Measurements from ENCODE around the gene STX8.

The STX8 gene

GRCh38 chr17:9251273-9251672 is 324.3 kb downstream of the STX8 start:
- Histone ChIP-seq H3K4me3 (ENCODE audit: low read depth, low read length) (no peak overlapping the region), H3K4me1 (ENCODE audit: control insufficient read depth, insufficient read depth, low read length) (no peaks in the 10 kb centered on the region), H3K27ac (ENCODE audit: extremely low read depth, low read depth, low read length) (no peak overlapping the region), H3K9me3 (ENCODE audit: control insufficient read depth, insufficient read depth, low read depth, low read length) (no peaks in the 10 kb centered on the region), H3K36me3 (ENCODE audit: control insufficient read depth in 2 of 2, insufficient read depth in 1 of 2, low read length in 2 of 2) (no peaks in the 10 kb centered on the region)
- TF ChIP-seq ZBTB26 (tag by site-specific recombination; optimal IDR thresholded peaks at IDR 0.05) (no peak), ZNF843 (tag by site-specific recombination; IDR thresholded peaks at IDR 0.05) (no peak), ZBTB8A (tag by site-specific recombination; IDR thresholded peaks at IDR 0.05) (no peak), ZNF10 (tag by site-specific recombination; IDR thresholded peaks at IDR 0.05) (0 out of 2 replicates have a peak, but pooled peaks have one; percentile 17), ZNF707 (tag by site-specific recombination; IDR thresholded peaks at IDR 0.05) (no peak)
- ChIA-PET CTCF (no interaction called here), POLR2A (interaction anchor here (1.7 kb wide), 1 partner anchor 10 kb away, joined by 6 read pairs; no protein-coding TSS in a partner anchor)

GRCh38 chr17:9249245-9249953 is 326.2 kb downstream of the STX8 start:
- CTCF ChIA-PET = interaction anchor here (0.6 to 0.7 kb wide), 3 partner anchors 261 to 934 kb away, joined by 4 to 6 read pairs (median 5); no protein-coding TSS in a partner anchor

GRCh38 chr17:9247401-9247938 is 328.1 kb downstream of the STX8 start:
- no peaks in the 10 kb centered on the region for H3K4me1 ChIP-seq (ENCODE audit: control insufficient read depth, insufficient read depth, low read length)
- H3K4me3 ChIP-seq (ENCODE audit: low read depth, low read length) = no peak overlapping the region
- H3K27ac ChIP-seq (ENCODE audit: extremely low read depth, low read depth, low read length) = no peak overlapping the region
- CTCF ChIA-PET = no interaction called here
- POLR2A ChIA-PET = no interaction called here
- H3K9me3 ChIP-seq (ENCODE audit: control insufficient read depth, insufficient read depth, low read depth, low read length) = no peaks in the 10 kb centered on the region
- no peak for TF ChIP-seq ZBTB17 (tag by site-specific recombination; IDR thresholded peaks at IDR 0.05)
- TF ChIP-seq ZEB2 (tag by site-specific recombination; IDR thresholded peaks at IDR 0.05) = no peak
- TF ChIP-seq ZNF433 (tag by site-specific recombination; IDR thresholded peaks at IDR 0.05; ENCODE audit: low read depth) = no peak
- TF ChIP-seq ELK4 (IDR thresholded peaks at IDR 0.05; ENCODE audit: borderline replicate concordance, low read depth, low read length) = no peak
- no peak for TF ChIP-seq SALL2 (tag by site-specific recombination; IDR thresholded peaks at IDR 0.05; ENCODE audit: borderline replicate concordance)
- no peak for TF ChIP-seq ZNF121 (tag by site-specific recombination; IDR thresholded peaks at IDR 0.05)
- no peak for TF ChIP-seq ZNF155 (tag by site-specific recombination; IDR thresholded peaks at IDR 0.05)
- TF ChIP-seq ZFP3 (tag by site-specific recombination; IDR thresholded peaks at IDR 0.05; ENCODE audit: low read depth) = no peak
- no peak for TF ChIP-seq ZNF114 (tag by site-specific recombination; IDR thresholded peaks at IDR 0.05)
- H3K36me3 ChIP-seq (ENCODE audit: control insufficient read depth in 2 of 2, insufficient read depth in 1 of 2, low read length in 2 of 2) = no peaks in the 10 kb centered on the region

More at GRCh38 chr17:9249245-9249953, 326.2 kb downstream of the STX8 start:
- Histone ChIP-seq H3K4me3 (ENCODE audit: low read depth, low read length) (no peak overlapping the region), H3K36me3 (ENCODE audit: control insufficient read depth in 2 of 2, insufficient read depth in 1 of 2, low read length in 2 of 2) (no peaks in the 10 kb centered on the region), H3K9me3 (ENCODE audit: control insufficient read depth, insufficient read depth, low read depth, low read length) (no peaks in the 10 kb centered on the region), H3K27ac (ENCODE audit: extremely low read depth, low read depth, low read length) (no peak overlapping the region), H3K4me1 (ENCODE audit: control insufficient read depth, insufficient read depth, low read length) (no peaks in the 10 kb centered on the region)
- POLR2A ChIA-PET = interaction anchor here (1.7 kb wide), 1 partner anchor 9 kb away, joined by 6 read pairs; no protein-coding TSS in a partner anchor
- no peak for TF ChIP-seq CTCF (tag by site-specific recombination; IDR thresholded peaks at IDR 0.05)
- no peak for TF ChIP-seq ZNF114 (tag by site-specific recombination; IDR thresholded peaks at IDR 0.05)
- TF ChIP-seq ZNF596 (tag by site-specific recombination; IDR thresholded peaks at IDR 0.05) = no peak
- TF ChIP-seq SCRT1 (tag by site-specific recombination; IDR thresholded peaks at IDR 0.05; ENCODE audit: borderline replicate concordance) = no peak
- TF ChIP-seq ZSCAN5A (tag by site-specific recombination; IDR thresholded peaks at IDR 0.05) = no peak
- no peak for TF ChIP-seq ZNF621 (tag by site-specific recombination; IDR thresholded peaks at IDR 0.05)
- no peak for TF ChIP-seq SP3 (tag by site-specific recombination; IDR thresholded peaks at IDR 0.05)

All from HEK293 (cell line).